Stimulated activated CD8-positive, alpha-beta memory T cell treated with anti-CD3 and anti-CD28 coated beads, Interleukin-12 subunit alpha, Interleukin-12 subunit beta, amount 100 ng/mL, for 1 hour (primary cell): ENCODE measurements around the gene UBL5.

Experiments used
- DNase-seq: peaks from one replicate; pipeline ENCODE4 v3.0.0-alpha.2; 2020; ENCODE audit warnings: low read depth

UBL5 gene

GRCh38 chr19:9856609-9857008 lies 28.9 kb downstream of the UBL5 start:
- DNase-seq: no peak

- no peak for DNase-seq
Measured at GRCh38 chr19:9857076-9857721, 29.5 kb downstream of the UBL5 start.

GRCh38 chr19:9857920-9858746 lies 30.4 kb downstream of the UBL5 start:
- DNase-seq: no peak

GRCh38 chr19:9858766-9859165 lies 31.0 kb downstream of the UBL5 start:
- DNase-seq: no peak

GRCh38 chr19:9860407-9860806 lies 32.7 kb downstream of the UBL5 start:
- DNase-seq: no peak

GRCh38 chr19:9861503-9861902 lies 33.8 kb downstream of the UBL5 start:
- DNase-seq: no peak

GRCh38 chr19:9862938-9863337 lies 35.2 kb downstream of the UBL5 start:
- DNase-seq: no peak

- DNase-seq: no peak
Measured at GRCh38 chr19:9863759-9864158, 36.0 kb downstream of the UBL5 start.

GRCh38 chr19:9865732-9866501 lies 38.2 kb downstream of the UBL5 start:
- no peak for DNase-seq

- no peak for DNase-seq
Measured at GRCh38 chr19:9868983-9869617, 41.4 kb downstream of the UBL5 start.

- no peak for DNase-seq
Measured at GRCh38 chr19:9871626-9872338, 44.1 kb downstream of the UBL5 start.

GRCh38 chr19:9872618-9873242 lies 45.0 kb downstream of the UBL5 start:
- DNase-seq: no peak

GRCh38 chr19:9875031-9875627 lies 47.4 kb downstream of the UBL5 start:
- DNase-seq: no peak

- DNase-seq: no peak
Measured at GRCh38 chr19:9875796-9876195, 48.1 kb downstream of the UBL5 start.

GRCh38 chr19:9877780-9878510 lies 50.2 kb downstream of the UBL5 start:
- DNase-seq: no peak

- DNase-seq: no peak
Measured at GRCh38 chr19:9878511-9879196, 50.9 kb downstream of the UBL5 start.
